Ovary (tissue), 3 donors: ENCODE measurements around the gene UGT1A4.

Experiments used
- CTCF ChIP-seq, 3 donors: fragments of 450-650 bp in 2 of 3; fragments of 200-600 bp in 1 of 3; IDR thresholded peaks; one replicate each; pipeline versions ENCODE4 v1.5.1 to v1.8.0; 2016 to 2022; ENCODE audit warnings: antibody characterized with exemption in 3 of 3, mild to moderate bottlenecking in 1 of 3
- EP300 ChIP-seq: sonication (generic); formaldehyde crosslinking; IDR thresholded peaks from one replicate; pipeline ENCODE4 v1.6.1; 2017; ENCODE audit warnings: antibody characterized with exemption
- POLR2A ChIP-seq: fragments of 450-650 bp; IDR thresholded peaks from one replicate; pipeline ENCODE4 v1.6.1; 2017; ENCODE audit warnings: antibody characterized with exemption, mild to moderate bottlenecking, moderate library complexity
- donor health status: DM: no; HTN: no; CAD: no.

GRCh38 chr2:233791883-233792329, 73.4 kb downstream of the UGT1A4 start:
- TF ChIP-seq POLR2A (no peak), CTCF (IDR thresholded peaks at IDR 0.05) (no peak), EP300 (no peak)
